ENCODE measurements around the gene SFXN1.
"Not testable (repeated sequence)": the region's sequence is repeated elsewhere in the genome, so short reads cannot be mapped to it uniquely, and the experiment has no call there.

Gene SFXN1

GRCh38 chr5:175494264-175495183 lies 16.2 kb downstream of the SFXN1 start:
- no peak for DNase-seq

GRCh38 chr5:175501759-175502158 lies 23.4 kb downstream of the SFXN1 start:
- no peak for DNase-seq

GRCh38 chr5:175507671-175508070 lies 29.3 kb downstream of the SFXN1 start:
- DNase-seq, result not testable (repeated sequence)

GRCh38 chr5:175508896-175509295 lies 30.5 kb downstream of the SFXN1 start:
- DNase-seq, result no peak

GRCh38 chr5:175513297-175513696 lies 34.9 kb downstream of the SFXN1 start:
- DNase-seq, result no peak

- no peak for DNase-seq
These were observed 35.4 kb downstream of the SFXN1 start for GRCh38 chr5:175513726-175514125.

GRCh38 chr5:175516933-175517823 lies 38.8 kb downstream of the SFXN1 start:
- DNase-seq, result no peak

- peak; percentile 86 for DNase-seq
These were observed 39.6 kb downstream of the SFXN1 start for GRCh38 chr5:175517824-175518450.

GRCh38 chr5:175519006-175519405 lies 40.6 kb downstream of the SFXN1 start:
- no peak for DNase-seq

- peak; percentile 72 for DNase-seq
These were observed 42.0 kb downstream of the SFXN1 start for GRCh38 chr5:175520321-175520720.

- DNase-seq, result no peak
These were observed 42.5 kb downstream of the SFXN1 start for GRCh38 chr5:175520873-175521272.

- DNase-seq, result no peak
These were observed 43.0 kb downstream of the SFXN1 start for GRCh38 chr5:175521313-175521833.

- no peak for DNase-seq
These were observed 44.9 kb downstream of the SFXN1 start for GRCh38 chr5:175523292-175523691.

- DNase-seq, result no peak
These were observed 45.9 kb downstream of the SFXN1 start for GRCh38 chr5:175524211-175524610.

- DNase-seq, result no peak
These were observed 48.3 kb downstream of the SFXN1 start for GRCh38 chr5:175526691-175527090.

GRCh38 chr5:175531361-175531760 lies 53.0 kb downstream of the SFXN1 start:
- DNase-seq, result no peak

- peak; percentile 93 for DNase-seq
These were observed 55.9 kb downstream of the SFXN1 start for GRCh38 chr5:175534070-175534932.

GRCh38 chr5:175535331-175535730 lies 57.0 kb downstream of the SFXN1 start:
- DNase-seq, result not testable (repeated sequence)

GRCh38 chr5:175535796-175536195 lies 57.4 kb downstream of the SFXN1 start:
- DNase-seq, result no peak

GRCh38 chr5:175538576-175538975 lies 60.2 kb downstream of the SFXN1 start:
- DNase-seq, result no peak

- no peak for DNase-seq
These were observed 61.6 kb downstream of the SFXN1 start for GRCh38 chr5:175539936-175540335.

GRCh38 chr5:175541264-175541663 lies 62.9 kb downstream of the SFXN1 start:
- DNase-seq, result no peak
